ENCODE data around the gene DUSP23. TPM values are rescaled to one million over a fixed set of nuclear protein-coding genes. Genes with fewer than 3 reads are reported as not detected.

The DUSP23 gene
- total RNA-seq: 10.5 and 15.2 TPM in 2 replicates

GRCh38 chr1:159780583-159781582 is at the start of gene DUSP23:
Gene DUSP23, plus strand, starts transcription at chr1:159780962. Its CDS starts 139 bp downstream, at chr1:159781101.

GRCh38 chr1:159802111-159802510 is 21.3 kb downstream of the DUSP23 start, which contains the start of gene FCRL6:
Gene FCRL6, plus strand, starts transcription at chr1:159802360. Its CDS starts 65 bp downstream, at chr1:159802425.

GRCh38 chr1:159826441-159827101 is 45.8 kb downstream of the DUSP23 start, which contains the start of gene SLAMF8:
Gene SLAMF8, plus strand, starts transcription at chr1:159826873. Its CDS starts 26 bp downstream, at chr1:159826899.

Other genes starting within 250 kb of the DUSP23 start
- gene OR10J5, start 245.0 kb upstream of the DUSP23 start, total RNA-seq: not detected in 2 replicates
- gene APCS, start 193.1 kb upstream of the DUSP23 start, total RNA-seq: not detected in 2 replicates
- not detected in 2 replicates for gene CRP, start 66.4 kb upstream of the DUSP23 start, total RNA-seq
- not detected in 2 replicates for gene FCRL6, start 21.4 kb downstream of the DUSP23 start, total RNA-seq
- 0.11 TPM in 1 of 2 replicates, not detected in the other for gene SLAMF8, start 45.9 kb downstream of the DUSP23 start, total RNA-seq
- gene VSIG8, start 81.7 kb downstream of the DUSP23 start, total RNA-seq: 0.12 TPM in 1 of 2 replicates, not detected in the other
- gene CFAP45, start 119.2 kb downstream of the DUSP23 start, total RNA-seq: 0.62 and 1.1 TPM in 2 replicates
- gene TAGLN2, start 144.5 kb downstream of the DUSP23 start, total RNA-seq: 187 and 331 TPM in 2 replicates
- under 0.01 TPM in 1 of 2 replicates, not detected in the other for gene IGSF9, start 164.7 kb downstream of the DUSP23 start, total RNA-seq
- gene SLAMF9, start 173.3 kb downstream of the DUSP23 start, total RNA-seq: not detected in 2 replicates

Data from uterine smooth muscle cell (primary cell).